SK-N-SH treated with all-trans-retinoic acid at 6 μM for 48 hours (cell line): ENCODE data around the gene STK4.

Source experiments
- ARNTL ChIP-seq: fragments of 450-650 bp; formaldehyde crosslinking; IDR thresholded peaks from 2 replicates; pipeline ENCODE4 v1.5.0; 2020; ENCODE audit warnings: low read depth, mild to moderate bottlenecking, moderate library complexity, borderline replicate concordance
- CSDC2 ChIP-seq: fragments of 250-450 bp; sonication (Bioruptor Pico); IDR thresholded peaks from 2 replicates; pipeline ENCODE4 v1.5.0; 2020; ENCODE audit warnings: mild to moderate bottlenecking, moderate library complexity
- ISL1 ChIP-seq: fragments of 250-450 bp; sonication (Bioruptor Pico); IDR thresholded peaks from 2 replicates; pipeline ENCODE4 v2.1.2; 2022; ENCODE audit warnings: mild to moderate bottlenecking, moderate library complexity
- SNAI2 ChIP-seq: fragments of 250-450 bp; sonication (Bioruptor Pico); IDR thresholded peaks from 2 replicates; pipeline ENCODE4 v1.5.0; 2020; ENCODE audit warnings: mild to moderate bottlenecking, moderate library complexity
- TOX ChIP-seq: fragments of 250-450 bp; sonication (Bioruptor Pico); IDR thresholded peaks from 2 replicates; pipeline ENCODE4 v1.8.0; 2021; ENCODE audit warnings: mild to moderate bottlenecking, moderate library complexity, borderline replicate concordance
- ZNF565 ChIP-seq: fragments of 450-650 bp; formaldehyde crosslinking; conservative IDR thresholded peaks from 2 replicates; pipeline ENCODE4 v1.5.0; 2020; ENCODE audit warnings: low read depth, mild to moderate bottlenecking, moderate library complexity
- ZNF70 ChIP-seq: fragments of 450-650 bp; formaldehyde crosslinking; IDR thresholded peaks from 2 replicates; pipeline ENCODE4 v1.5.0; 2020; ENCODE audit warnings: mild to moderate bottlenecking, moderate library complexity
- TF ChIP-seq, protein P1 (sequence below): fragments of 250-450 bp; sonication (Bioruptor Pico); IDR thresholded peaks from 2 replicates; pipeline ENCODE4 v1.5.1; 2020; ENCODE audit warnings: low read depth, mild to moderate bottlenecking, moderate library complexity
- TF ChIP-seq, protein P2 (sequence below): fragments of 250-450 bp; sonication (Bioruptor Pico); IDR thresholded peaks from 2 replicates; pipeline ENCODE4 v1.8.0; 2020; ENCODE audit warnings: mild to moderate bottlenecking, moderate library complexity, borderline replicate concordance
- TF ChIP-seq, protein P3 (sequence below): fragments of 250-450 bp; sonication (Bioruptor Pico); IDR thresholded peaks from 2 replicates; pipeline ENCODE4 v1.5.0; 2020; ENCODE audit warnings: mild to moderate bottlenecking, moderate library complexity

DNA sequence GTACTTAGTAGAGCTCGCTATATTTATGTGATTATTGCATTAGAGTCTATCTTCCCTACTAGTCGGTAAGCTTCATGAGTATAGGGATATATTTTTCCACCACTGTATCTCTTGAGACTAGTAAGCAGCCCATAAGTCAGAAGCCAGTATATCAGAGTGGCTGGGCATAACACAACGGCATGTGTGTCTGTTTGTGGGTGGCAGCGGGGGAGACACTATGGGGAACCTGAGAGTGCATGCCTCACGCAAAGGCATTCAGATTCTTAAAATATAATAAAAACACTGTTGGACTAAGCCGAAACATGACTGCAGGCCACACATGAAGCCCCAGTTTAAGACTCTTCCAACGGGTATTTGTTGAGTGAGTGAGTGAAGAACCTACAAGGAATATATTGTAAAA is 126.6 kb downstream of the STK4 start:
- no peak for TF ChIP-seq CSDC2 (CRISPR knock-in tag)
- TF ChIP-seq, protein P1, sequence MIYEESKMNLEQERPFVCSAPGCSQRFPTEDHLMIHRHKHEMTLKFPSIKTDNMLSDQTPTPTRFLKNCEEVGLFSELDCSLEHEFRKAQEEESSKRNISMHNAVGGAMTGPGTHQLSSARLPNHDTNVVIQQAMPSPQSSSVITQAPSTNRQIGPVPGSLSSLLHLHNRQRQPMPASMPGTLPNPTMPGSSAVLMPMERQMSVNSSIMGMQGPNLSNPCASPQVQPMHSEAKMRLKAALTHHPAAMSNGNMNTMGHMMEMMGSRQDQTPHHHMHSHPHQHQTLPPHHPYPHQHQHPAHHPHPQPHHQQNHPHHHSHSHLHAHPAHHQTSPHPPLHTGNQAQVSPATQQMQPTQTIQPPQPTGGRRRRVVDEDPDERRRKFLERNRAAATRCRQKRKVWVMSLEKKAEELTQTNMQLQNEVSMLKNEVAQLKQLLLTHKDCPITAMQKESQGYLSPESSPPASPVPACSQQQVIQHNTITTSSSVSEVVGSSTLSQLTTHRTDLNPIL, result no peak
- TF ChIP-seq, protein P2, sequence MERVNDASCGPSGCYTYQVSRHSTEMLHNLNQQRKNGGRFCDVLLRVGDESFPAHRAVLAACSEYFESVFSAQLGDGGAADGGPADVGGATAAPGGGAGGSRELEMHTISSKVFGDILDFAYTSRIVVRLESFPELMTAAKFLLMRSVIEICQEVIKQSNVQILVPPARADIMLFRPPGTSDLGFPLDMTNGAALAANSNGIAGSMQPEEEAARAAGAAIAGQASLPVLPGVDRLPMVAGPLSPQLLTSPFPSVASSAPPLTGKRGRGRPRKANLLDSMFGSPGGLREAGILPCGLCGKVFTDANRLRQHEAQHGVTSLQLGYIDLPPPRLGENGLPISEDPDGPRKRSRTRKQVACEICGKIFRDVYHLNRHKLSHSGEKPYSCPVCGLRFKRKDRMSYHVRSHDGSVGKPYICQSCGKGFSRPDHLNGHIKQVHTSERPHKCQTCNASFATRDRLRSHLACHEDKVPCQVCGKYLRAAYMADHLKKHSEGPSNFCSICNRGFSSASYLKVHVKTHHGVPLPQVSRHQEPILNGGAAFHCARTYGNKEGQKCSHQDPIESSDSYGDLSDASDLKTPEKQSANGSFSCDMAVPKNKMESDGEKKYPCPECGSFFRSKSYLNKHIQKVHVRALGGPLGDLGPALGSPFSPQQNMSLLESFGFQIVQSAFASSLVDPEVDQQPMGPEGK, result no peak
- no peak for TF ChIP-seq ARNTL (CRISPR knock-in tag)
- TF ChIP-seq SNAI2 (CRISPR knock-in tag), result no peak
- TF ChIP-seq TOX (CRISPR knock-in tag), result no peak
- no peak for TF ChIP-seq ZNF70
- TF ChIP-seq ISL1, result no peak
- no peak for TF ChIP-seq ZNF565 (CRISPR knock-in tag)
- TF ChIP-seq, protein P3, sequence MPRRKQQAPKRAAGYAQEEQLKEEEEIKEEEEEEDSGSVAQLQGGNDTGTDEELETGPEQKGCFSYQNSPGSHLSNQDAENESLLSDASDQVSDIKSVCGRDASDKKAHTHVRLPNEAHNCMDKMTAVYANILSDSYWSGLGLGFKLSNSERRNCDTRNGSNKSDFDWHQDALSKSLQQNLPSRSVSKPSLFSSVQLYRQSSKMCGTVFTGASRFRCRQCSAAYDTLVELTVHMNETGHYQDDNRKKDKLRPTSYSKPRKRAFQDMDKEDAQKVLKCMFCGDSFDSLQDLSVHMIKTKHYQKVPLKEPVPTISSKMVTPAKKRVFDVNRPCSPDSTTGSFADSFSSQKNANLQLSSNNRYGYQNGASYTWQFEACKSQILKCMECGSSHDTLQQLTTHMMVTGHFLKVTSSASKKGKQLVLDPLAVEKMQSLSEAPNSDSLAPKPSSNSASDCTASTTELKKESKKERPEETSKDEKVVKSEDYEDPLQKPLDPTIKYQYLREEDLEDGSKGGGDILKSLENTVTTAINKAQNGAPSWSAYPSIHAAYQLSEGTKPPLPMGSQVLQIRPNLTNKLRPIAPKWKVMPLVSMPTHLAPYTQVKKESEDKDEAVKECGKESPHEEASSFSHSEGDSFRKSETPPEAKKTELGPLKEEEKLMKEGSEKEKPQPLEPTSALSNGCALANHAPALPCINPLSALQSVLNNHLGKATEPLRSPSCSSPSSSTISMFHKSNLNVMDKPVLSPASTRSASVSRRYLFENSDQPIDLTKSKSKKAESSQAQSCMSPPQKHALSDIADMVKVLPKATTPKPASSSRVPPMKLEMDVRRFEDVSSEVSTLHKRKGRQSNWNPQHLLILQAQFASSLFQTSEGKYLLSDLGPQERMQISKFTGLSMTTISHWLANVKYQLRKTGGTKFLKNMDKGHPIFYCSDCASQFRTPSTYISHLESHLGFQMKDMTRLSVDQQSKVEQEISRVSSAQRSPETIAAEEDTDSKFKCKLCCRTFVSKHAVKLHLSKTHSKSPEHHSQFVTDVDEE (CRISPR knock-in tag), result no peak
